Fibroblast of lung (primary cell): ENCODE data around the gene NRG2.

Experiments
- CTCF ChIP-seq, 2 donors: IDR thresholded peaks in 1 of 2; conservative IDR thresholded peaks in 1 of 2; 1 replicate in 1 of 2; 2 replicates in 1 of 2; pipeline ENCODE4 v1.5.1; 2011 to 2012; ENCODE audit warnings: low read length in 2 of 2, control low read depth in 1 of 2, inconsistent platforms in 1 of 2, low read depth in 1 of 2, mild to moderate bottlenecking in 1 of 2
- EZH2 ChIP-seq: IDR thresholded peaks from 2 replicates; pipeline ENCODE4 v1.5.1; 2012; ENCODE audit warnings: low read length, control low read depth, mild to moderate bottlenecking; ENCODE audit errors: missing control alignments

GRCh38 chr5:140039561-140039960, 3.5 kb downstream of the NRG2 start:
- TF ChIP-seq EZH2 (no peak), CTCF (conservative IDR thresholded peaks at IDR 0.05 in 1 of 2, IDR thresholded peaks at IDR 0.05 in 1 of 2; ENCODE audit: low read depth in 1 of 2, low read length in 2 of 2) (no peak)
